ENCODE data around the gene KCTD17. TPM values are rescaled to one million over a fixed set of nuclear protein-coding genes. Genes with fewer than 3 reads are reported as not detected.

Gene KCTD17
- total and polyA plus RNA-seq, 2 of the 4 experiments (the other 2 are of a cell fraction): 28.3 to 37.3 TPM

DNA sequence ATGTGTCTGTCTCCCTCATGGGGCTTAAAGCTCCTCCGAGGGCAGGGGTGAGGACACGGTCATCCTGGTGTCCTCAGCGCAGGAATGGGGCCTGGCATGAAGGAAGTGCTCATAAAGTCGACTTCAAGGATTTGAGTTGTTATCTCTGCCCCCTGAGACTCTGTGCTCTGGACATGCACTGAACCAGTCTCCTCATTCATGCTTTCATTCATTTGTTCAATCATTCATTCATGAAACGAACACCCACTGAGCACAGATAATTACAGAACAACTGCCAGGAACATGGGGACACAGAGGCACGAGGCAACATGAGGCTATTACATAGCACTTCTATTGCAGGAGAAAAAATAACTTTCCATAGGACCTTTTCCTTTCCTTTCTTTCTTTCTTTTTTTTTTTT is 41.5 kb downstream of the KCTD17 start:
- H3K9ac ChIP-seq (ENCODE audit: low read depth, low read length): no peak overlapping the region
- H3K4ac ChIP-seq (ENCODE audit: low read depth, low read length): no peak overlapping the region
- no peak overlapping the region for H3K27ac ChIP-seq (ENCODE audit: insufficient read depth, low read length)
- H4K5ac ChIP-seq (ENCODE audit: low read depth, low read length): no peak overlapping the region
- H4K20me1 ChIP-seq (ENCODE audit: insufficient read depth, low read length): no peaks in the 10 kb centered on the region
- POLR2A ChIA-PET (ENCODE audit: unreplicated experiment): no interaction called here
- no TSS peak for BruUV-seq (replicated peaks)
- no peak overlapping the region for H3K56ac ChIP-seq (ENCODE audit: extremely low read depth, insufficient read depth, low read length)
- H3K79me1 ChIP-seq (ENCODE audit: low read depth in 1 of 2, low read length in 2 of 2): no peaks in the 10 kb centered on the region
- no peak overlapping the region for H4K91ac ChIP-seq (ENCODE audit: insufficient read depth, low read depth, low read length)
- no peak overlapping the region for H2AK9ac ChIP-seq (replicated peaks; ENCODE audit: low read depth, low read length, poor library complexity)
- H2BK15ac ChIP-seq (ENCODE audit: low read depth, low read length): no peak overlapping the region
- H3K27me3 ChIP-seq (ENCODE audit: control insufficient read depth, insufficient read depth, low read length): peaks cover 52% of the 10 kb centered on the region
- H2AK5ac ChIP-seq (ENCODE audit: low read depth, low read length): no peak overlapping the region
- TF ChIP-seq BHLHE40 (IDR thresholded peaks at IDR 0.05; ENCODE audit: low read depth, low read length) (no peak), CEBPB (IDR thresholded peaks at IDR 0.05; ENCODE audit: low read depth, low read length) (no peak), FOS (IDR thresholded peaks at IDR 0.05; ENCODE audit: low read depth, low read length) (no peak)
- TF ChIP-seq, protein P1, sequence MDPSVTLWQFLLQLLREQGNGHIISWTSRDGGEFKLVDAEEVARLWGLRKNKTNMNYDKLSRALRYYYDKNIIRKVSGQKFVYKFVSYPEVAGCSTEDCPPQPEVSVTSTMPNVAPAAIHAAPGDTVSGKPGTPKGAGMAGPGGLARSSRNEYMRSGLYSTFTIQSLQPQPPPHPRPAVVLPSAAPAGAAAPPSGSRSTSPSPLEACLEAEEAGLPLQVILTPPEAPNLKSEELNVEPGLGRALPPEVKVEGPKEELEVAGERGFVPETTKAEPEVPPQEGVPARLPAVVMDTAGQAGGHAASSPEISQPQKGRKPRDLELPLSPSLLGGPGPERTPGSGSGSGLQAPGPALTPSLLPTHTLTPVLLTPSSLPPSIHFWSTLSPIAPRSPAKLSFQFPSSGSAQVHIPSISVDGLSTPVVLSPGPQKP (IDR thresholded peaks at IDR 0.05; ENCODE audit: borderline replicate concordance, low read depth, low read length): no peak
- H3K4me1 ChIP-seq (ENCODE audit: control insufficient read depth, insufficient read depth, low read length): no peaks in the 10 kb centered on the region
- H3K36me3 ChIP-seq (ENCODE audit: control insufficient read depth, insufficient read depth, low read length): no peaks in the 10 kb centered on the region
- H3K18ac ChIP-seq (ENCODE audit: low read depth, low read length): no peak overlapping the region
- no peak for ATAC-seq (ENCODE audit: low read depth)
- H3K4me3 ChIP-seq (ENCODE audit: insufficient read depth, low read depth, low read length): no peak overlapping the region
- H4K8ac ChIP-seq (ENCODE audit: low read depth in 2 of 2, low read length in 2 of 2): no peak overlapping the region
- H3K4me2 ChIP-seq (ENCODE audit: low read depth, low read length): no peak overlapping the region
- no peaks in the 10 kb centered on the region for H3K9me1 ChIP-seq (ENCODE audit: insufficient read depth, low read length)
- CTCF ChIA-PET: no interaction called here
- no peak overlapping the region for H2AFZ ChIP-seq (replicated peaks; ENCODE audit: low read length, poor library complexity)
- H3K14ac ChIP-seq (replicated peaks; ENCODE audit: low read depth, low read length): no peak overlapping the region
- no peak overlapping the region for H2BK120ac ChIP-seq (ENCODE audit: low read depth, low read length)
- no peaks in the 10 kb centered on the region for H3K9me3 ChIP-seq (ENCODE audit: control insufficient read depth, insufficient read depth, low read length)
- in situ Hi-C loops (cut with MboI; ENCODE audit: low sequenced_read_pairs): no loop called here
- no peak for DNase-seq
- dilution Hi-C loops (cut with HindIII; ENCODE audit: low sequenced_read_pairs, unreplicated experiment): no loop called here
- intact Hi-C loops (cut with micrococcal nuclease): no loop called here
- H2BK20ac ChIP-seq (ENCODE audit: low read depth, low read length): no peak overlapping the region
- no peak overlapping the region for H3K23ac ChIP-seq (ENCODE audit: low read depth, low read length)
- no CpG with 5 or more reads among the region's 6 CpGs for WGBS, 2 experiments (ENCODE audit: extremely low coverage in 2 of 2, insufficient read length in 1 of 2)
- H2BK5ac ChIP-seq (ENCODE audit: low read depth, low read length, poor library complexity, severe bottlenecking): no peak overlapping the region

All from IMR-90 (cell line).